Dermis microvascular lymphatic vessel endothelial cell (primary cell): ENCODE results near the gene HSD17B13. TPM values are rescaled to one million over a fixed set of nuclear protein-coding genes. Genes with fewer than 3 reads are reported as not detected.
"Not testable (repeated sequence)": the region's sequence is repeated elsewhere in the genome, so short reads cannot be mapped to it uniquely, and the experiment has no call there.

Source experiments
- DNase-seq, 2 donors: peaks; one replicate each; pipeline versions ENCODE4 v3.0.0 to v3.0.0-alpha.2; 2010; ENCODE audit warnings: low read depth in 2 of 2
- total RNA-seq: library from RNA; depleted of rRNA; stranded (reverse); fragments of >200 nt; gene quantifications from 2 replicates; pipeline ENCODE4 v1.2.1, GENCODE V29; 2014

HSD17B13 gene, protein sequence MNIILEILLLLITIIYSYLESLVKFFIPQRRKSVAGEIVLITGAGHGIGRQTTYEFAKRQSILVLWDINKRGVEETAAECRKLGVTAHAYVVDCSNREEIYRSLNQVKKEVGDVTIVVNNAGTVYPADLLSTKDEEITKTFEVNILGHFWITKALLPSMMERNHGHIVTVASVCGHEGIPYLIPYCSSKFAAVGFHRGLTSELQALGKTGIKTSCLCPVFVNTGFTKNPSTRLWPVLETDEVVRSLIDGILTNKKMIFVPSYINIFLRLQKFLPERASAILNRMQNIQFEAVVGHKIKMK
- total RNA-seq: under 0.01 and 0.13 TPM in 2 replicates

DNA sequence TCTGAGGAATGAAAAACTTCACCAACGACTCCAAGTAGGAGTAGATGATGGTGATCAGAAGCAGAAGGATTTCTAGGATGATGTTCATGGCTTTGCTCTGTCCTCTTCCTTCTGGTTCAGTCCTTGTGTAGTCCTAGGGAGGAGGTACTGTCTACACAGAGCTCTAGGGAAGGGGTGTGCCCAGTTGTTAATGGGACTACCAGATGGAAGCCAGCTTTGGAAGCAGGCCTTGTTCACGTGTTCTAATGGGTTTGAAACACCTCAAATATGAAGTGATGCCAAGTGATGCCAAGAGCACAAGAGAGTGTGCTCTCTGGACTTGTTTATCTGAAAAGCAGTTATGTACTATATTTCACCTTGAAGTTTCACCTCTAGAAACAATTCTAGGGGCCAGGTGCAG, at the start of gene HSD17B13:
Gene HSD17B13, minus strand, starts transcription at position 129 of the 400 bp plus-strand sequence. Its CDS starts 41 bp downstream, at position 88.
- no peak for DNase-seq

DNA sequence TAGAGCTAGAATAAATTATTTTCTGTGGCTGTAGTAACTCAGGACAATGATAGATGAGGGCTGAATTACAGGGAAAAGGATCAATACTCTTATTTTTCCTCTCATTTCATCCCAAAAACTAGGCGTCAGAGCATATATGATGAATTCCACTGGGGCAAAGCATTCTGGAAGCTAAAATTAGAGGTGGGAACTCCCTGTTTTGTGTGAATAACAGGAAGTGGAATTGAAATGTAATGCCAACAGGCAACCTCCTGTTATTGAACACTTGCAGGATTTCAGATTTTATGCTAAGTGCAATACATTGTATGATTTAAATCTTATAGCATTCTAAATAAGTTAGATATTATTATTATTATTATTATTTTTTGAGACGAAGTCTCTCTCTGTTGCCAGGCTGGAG, 47.4 kb upstream of the HSD17B13 start:
- DNase-seq: peak; percentile 61 to 82

DNA sequence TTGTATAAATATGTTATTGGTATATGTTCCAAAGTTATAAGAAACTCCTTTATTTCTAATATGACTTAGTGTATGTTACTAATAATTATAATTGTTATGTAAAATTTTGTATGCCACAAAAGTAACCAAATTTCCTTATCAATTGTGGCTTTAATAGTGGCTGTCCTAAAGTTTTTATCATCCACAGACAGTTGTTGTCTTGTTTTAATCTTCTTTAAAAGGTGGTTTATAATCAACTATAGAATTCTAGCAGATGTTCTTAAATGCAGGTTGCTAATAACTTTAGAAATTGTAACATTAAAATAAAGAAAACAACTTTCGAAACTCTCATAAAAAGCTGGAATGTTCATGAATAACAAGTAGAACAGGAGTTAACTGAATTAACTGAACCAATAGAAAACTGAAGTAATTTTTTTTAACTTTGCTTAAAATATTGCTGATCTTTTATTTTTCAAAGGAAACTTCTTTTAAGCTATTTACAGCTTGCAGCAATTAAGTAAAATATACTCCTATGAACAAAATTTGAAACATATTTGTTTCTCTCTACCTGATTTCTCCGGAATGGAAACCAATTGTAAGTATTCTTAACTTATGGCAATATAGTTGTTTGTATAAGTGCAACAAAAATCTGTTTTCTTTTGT, 44.0 kb upstream of the HSD17B13 start:
- no peak for DNase-seq

DNA sequence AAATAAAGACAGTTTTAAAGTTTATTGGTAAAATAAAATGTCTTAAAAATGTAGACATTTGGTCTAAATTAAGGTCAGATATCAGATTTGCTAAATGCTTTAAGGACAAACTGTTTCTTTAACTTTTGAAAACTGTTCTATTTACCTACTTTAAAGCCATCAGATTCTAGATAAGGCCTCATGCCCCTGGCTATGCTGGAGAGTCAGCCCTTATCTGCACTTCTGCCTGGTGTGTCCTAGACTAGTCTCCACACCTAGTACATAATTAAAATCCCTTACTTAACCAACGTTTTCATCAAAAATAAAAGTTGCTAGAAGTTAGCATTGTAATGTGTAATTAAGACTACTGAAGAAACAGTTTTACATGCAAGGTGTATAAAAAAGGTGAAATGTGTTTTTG, 42.7 kb upstream of the HSD17B13 start:
- no peak for DNase-seq

DNA sequence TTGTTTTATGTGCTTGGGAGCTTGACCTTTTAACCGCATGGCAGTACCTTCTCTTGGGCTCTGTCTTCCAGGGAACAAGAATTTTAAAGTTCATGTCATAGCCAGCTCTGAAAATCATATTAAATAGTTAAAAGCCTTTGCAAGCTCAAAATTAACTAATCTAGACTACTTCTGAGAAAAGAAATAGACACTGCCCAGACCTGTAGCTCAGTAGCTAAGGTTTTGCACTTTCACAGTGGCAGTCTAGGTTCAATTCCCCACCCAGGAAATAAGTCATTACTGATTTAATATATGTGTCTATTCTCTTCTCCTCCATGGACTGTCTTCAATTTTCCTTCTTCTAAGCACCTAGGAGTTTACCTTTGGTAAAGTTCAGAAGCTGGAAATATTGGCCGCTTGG, 40.9 kb upstream of the HSD17B13 start:
- DNase-seq: no peak

DNA sequence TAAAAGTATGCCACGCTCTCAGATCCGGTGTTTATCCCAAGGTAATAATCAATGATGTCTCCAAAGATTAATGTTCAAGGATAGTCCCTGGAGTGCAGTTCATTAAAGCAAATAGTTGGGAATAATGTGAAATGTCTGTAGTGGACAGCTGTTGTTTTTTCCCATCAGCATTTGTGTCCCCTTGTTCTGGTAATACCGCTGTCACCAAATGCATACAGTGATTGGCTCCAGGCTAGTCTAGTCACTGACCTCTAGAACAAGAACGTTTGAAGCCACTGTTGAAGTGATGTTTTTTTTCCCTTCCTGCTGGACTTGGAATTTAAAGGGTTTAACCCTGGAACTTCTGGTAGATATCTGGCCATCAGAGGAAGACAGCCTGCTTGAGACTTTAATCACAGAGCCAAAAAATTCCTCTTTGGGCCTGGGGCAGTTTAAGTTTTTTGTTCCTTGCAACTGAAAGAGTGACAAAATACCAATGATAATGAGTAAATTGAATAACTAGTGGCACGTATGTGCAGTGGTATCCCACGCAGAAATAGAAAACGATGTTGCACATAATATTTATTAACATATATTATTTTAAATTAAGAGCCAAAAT, 37.8 kb upstream of the HSD17B13 start:
- DNase-seq: no peak

DNA sequence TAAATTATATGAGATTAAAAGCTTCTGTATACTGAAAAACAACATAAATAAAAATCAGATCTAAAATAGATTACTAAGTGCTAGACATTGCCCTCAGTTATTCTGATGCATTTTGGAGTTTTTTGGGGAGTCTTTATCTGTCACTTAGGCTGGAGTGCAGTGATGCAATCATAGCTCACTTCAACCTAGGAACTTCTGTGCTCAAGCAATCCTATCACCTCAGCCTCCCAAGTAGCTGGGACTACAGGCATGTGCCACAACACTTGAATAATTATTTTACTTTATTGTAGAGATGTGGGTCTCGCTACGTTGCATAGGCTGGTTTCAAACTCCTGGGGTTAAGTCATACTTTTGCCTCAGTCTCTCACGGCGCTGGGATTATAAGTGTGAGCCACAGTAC, 36.6 kb upstream of the HSD17B13 start:
- DNase-seq: no peak

DNA sequence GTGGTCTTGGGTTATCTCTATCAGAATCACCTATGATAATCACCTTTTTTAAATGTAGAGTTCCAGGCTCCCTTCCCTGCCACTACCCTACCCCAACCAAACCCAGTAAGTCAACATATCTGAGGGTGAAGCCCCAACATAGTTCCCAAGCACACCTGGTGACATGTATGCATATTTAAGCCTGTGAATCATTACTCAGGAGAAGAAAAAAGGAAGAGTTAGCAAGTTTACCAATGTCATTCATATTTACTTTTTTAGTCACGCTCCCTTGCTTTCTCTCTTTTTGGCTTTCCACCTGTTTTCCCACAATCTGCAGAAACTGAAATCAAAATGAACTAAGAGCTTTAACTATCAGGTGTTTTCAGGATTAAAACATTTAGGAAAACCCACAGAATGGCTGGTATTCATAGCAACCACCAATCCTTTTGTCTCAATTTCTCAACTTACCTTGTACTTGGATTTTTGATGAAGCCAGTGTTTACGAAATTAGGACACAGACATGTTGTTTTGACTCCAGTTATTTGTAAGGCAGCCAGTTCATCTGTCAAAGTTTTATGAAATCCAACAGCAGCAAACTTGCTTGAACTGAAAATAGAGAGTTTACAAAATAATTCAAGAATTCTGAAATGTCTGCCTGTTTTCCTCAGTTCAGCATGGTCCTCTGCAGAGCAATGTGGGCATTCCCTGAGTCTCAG, 34.3 kb upstream of the HSD17B13 start:
- no peak for DNase-seq

DNA sequence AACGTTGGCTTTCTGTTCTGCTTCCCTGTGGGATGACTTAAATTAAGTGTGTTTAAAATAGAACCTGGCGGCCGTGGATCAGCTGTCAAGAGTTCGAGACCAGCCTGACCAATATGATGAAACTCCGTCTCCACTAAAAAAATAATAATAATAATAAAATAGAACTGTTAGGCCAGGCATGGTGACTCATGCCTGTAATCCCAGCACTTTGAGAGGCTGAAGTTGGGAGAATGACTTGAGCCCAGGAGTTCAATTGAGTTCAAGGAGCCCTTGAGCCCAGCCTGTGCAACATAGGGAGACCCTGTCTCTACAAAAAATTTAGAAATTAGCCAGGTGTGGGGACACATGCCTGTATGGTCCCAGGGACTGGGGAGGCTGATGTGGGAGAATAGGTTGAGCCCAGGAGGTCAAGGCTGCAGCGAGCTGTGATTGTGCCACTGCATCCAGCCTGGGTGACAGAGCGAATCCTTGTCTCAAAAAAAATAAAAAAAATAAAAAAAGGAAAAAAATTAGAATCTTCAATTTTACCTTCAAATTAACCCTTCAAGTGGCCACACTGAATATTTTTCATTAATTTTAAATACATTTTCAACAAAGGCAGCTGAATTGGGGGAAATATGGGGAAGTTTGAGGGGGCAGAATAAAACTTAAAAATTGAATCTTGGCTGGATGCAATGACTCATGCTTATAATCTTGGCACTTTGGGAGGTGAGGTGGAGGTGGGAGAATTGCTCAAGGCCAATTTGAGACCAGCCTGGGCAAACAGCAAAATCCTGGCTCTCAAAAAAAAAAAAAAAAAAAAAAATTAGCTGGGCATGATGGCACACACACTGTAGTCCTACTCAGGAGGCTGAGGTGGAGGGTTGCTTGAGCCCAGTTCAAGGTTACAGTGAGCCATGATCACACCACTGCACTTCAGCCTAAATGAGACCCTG, 31.8 kb upstream of the HSD17B13 start:
- no peak for DNase-seq

DNA sequence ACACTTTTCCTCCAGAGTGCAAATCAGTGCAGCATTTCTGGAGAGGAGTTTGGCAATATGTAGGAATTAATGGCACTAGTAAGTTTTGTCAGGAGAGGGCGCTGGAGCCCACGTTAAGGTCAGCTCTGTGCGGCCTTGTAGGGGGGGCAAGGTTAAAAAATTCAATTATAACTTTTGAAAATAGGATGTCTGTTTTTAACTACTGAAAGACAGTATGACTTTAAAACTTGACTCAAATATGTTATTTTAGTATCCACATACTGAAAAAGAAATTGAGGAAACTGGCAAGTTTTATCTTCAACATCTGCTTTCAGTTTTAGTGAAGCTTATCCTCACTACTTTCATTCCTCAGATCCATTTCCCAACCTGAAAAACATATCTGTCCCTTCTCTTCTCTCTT, 30.9 kb upstream of the HSD17B13 start:
- DNase-seq: peak; percentile 48 to 69

DNA sequence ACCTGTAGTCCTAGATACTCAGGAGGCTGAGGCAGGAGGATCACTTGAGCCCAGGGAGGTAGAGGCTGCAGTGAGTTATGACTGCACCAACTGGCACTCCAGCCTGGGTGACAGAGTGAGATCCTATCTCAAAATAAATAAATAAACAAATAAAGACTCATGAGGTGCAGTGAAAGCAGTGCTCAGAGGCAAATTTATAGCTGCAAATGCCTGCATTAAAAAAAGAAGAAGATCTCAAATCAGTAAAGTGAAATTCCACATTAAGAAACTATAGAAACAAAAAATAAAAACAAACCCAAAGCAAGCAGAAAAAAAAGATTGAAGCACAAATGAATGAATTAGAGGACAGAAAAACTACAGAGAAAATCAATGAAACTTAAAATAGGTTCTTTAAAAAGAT, 22.5 kb upstream of the HSD17B13 start:
- no peak for DNase-seq

DNA sequence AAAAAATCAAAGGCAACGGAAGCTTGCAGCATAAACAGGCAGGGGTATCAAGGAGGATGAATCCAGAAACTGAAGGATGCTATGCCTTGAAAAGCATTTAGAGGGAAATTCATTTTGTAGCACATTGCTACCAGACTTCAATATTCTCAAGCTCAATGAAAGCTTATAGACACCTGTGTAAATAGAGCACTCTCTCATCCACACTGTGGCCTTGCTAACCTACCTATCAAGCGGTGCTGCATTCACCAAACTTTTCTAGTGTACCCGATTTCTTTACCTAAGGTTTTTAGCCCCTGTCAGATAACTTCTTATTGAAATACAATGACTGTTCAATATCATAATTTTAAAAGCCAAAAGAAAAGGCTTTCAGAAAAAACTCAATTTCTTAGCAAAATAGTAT, 20.2 kb upstream of the HSD17B13 start:
- no peak for DNase-seq

DNA sequence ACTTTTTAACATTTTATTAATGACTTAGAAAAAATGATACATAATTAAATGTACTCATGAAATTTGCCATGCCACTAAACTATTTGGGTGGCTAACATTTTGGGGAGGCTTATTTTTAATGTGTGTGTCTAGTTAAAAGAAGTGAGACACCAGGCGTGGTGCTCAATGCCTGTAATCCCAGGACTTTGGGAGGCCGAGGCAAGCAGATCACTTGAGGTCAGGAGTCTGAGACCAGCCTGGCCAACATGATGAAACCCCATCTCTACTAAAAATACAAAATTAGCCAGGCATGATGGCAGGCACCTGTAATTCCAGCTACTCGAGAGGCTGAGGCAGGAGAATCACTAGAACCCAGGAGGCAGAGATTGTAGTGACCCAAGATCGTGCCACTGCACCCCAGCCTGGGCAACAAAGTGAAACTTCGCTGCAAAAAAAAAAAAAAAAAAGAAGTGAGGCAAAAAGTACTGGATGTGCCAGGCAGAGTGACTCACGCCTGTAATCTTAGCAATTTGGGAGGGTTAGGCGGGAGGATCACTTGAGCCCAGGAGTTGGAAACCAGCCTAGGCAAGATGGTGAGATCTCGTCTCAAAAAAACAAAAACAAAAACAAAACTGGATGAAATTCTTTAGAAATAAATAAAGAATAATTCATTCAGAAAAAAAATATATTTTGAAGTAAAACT, 19.4 kb upstream of the HSD17B13 start:
- DNase-seq: not testable (repeated sequence)

DNA sequence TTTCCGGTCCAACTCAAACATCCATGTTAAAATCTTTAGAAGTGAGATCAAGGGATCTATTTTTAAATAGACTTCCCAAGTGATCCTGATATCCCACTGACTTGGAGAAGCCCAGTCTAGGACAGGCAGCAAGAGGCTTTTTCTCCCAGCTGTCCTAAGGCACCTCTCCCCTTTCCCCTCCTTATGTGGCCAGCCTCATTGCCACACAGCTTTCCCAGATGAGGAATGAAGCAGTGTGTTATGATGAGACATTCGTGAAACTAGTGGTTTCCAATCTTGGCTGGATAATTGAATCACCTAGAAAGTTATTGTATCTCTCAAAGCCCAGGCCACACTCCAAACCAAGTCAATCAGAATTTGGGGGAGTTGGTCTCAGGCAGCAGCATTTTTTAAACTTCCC, 16.8 kb upstream of the HSD17B13 start:
- no peak for DNase-seq

DNA sequence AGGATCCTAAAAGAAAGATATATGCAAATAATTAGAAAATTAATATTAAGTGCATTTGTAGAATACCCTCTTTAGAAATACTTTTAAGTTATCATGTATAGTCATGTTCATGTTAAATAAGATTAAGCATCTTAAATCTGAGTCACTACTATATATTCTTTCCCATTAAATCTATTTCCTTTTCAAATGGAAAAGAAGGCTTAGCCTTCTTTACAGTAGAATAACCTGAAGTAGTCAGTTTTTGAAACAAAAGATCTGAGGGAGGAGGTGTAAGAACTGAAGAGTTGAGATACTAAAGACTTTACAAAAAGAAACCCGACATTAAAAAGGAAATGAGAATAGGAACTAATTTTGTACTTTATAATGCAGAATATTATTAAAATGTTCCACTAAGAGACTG, 14.7 kb upstream of the HSD17B13 start:
- DNase-seq: no peak

DNA sequence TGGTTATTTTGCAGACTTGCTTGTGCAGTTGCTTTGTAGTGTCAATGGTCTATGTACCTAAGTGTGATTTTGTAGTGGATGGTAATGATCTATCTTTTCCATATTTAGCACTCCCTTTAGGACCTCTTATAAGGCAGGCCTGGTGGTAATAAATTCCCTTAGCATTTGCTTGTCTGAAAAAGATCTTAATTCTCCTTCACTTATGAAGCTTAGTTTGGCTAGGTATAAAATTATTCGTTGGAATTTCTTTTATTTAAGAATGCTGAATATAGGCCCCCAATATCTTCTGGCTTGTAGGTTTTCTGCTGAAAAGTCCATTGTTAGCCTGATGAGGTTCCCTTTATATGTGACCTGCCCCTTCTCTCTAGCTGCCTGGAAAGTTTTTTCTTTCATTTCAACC, 10.6 kb upstream of the HSD17B13 start:
- no peak for DNase-seq

DNA sequence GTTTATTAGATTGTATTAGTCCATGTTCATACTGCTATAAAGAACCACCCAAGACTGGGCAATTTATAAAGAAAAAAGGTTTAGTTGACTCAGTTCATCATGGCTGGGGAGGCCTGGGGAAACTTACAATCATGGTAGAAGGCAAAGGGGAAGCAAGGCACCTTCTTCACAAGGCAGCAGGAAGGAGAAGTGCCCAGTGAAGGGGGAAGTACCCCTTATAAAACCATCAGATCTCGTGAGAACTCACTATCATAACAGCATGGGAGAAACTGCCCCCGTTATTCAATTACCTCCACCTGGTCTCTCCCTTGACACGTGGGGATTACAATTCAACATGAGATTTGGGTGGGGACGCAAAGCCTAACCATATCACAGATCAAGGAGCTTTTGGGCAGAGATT, 8.1 kb upstream of the HSD17B13 start:
- no peak for DNase-seq

DNA sequence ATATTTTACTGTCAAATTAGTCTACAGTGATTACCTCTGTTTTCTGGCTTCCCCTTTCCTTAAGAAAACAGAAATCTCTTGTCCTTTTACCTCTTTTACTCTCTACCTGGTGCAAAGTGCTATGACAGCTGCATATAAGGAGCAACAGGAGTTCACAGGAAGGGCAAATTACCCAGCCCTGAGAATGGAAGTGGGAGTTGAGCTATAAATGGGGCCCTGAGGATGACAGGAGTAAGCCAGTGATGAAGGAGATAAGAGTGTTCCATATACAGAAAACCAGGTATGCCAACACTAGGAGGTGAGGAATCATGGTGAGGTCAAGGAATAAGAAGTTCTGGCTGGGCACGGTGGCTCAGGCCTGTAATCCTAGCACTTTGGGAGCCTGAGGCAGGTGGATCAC, 4.5 kb upstream of the HSD17B13 start:
- no peak for DNase-seq

DNA sequence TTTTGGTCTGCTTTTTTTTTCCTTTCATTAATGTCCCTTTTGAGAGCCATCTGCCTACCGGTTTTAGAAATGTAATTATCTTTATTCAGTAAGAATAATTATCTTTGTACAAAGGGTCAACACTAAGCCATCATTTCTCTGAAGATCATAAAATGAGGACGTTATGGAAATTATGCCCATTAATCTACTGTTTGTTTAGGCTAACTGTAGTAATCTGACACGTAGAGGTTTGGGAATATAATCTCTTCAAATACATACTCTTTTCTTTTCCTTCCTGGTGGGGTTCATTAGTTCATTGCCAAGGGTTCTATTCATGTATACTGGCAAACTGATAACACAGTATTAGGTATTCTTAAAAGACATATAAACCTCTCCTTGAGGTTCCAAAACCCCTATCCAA, 3.8 kb upstream of the HSD17B13 start:
- DNase-seq: no peak

DNA sequence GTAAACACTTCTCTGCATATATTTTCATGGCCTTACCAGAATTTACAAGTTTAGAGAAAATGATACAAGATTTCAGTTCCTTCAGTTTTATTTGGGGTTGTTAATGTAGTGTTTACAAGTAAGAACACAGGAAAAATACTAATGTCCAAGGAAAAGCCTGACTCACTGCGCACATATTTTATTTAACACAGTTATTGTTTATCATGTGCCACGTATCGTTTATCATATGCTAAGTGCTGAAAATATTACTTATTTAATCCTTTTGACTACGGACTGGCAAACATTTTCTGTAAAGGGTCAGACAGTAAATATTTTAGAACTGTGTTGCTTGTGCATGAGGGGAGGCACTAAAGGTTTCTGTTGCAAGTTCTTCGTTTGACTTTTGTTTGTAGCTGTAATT, 794 bp downstream of the HSD17B13 start:
- DNase-seq: no peak

DNA sequence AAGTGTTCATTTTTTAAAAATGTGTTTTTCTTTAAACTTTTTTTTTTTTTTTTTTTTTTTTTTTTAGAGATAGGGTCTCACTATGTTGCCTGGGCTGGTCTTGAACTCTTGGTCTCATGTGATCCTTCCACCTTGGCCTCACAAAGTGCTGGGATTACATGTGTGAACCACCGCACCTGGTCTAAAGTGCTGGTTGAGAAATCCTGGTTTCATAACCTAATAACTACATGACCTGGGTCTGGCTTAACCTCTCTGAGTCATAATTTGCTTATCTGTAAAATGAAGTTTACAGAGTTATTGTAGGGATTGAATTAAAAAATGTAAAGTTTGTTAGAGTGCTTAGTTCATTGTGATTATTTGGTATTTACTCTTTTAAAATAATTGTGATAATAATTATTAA, 5.2 kb downstream of the HSD17B13 start:
- no peak for DNase-seq
